Esophagus squamous epithelium (tissue), 5 donors: ENCODE data around the gene CALU. TPM values are rescaled to one million over a fixed set of nuclear protein-coding genes. Genes with fewer than 3 reads are reported as not detected.

ENCODE experiments used
- DNase-seq: peaks from one replicate; lab custom pipeline; 2025; lab: John Stamatoyannopoulos, UW
- H3K27ac ChIP-seq, 4 donors: fragments of 200-600 bp; sonication (generic); one replicate each; pipeline ENCODE4 v1.5.1; 2016 to 2019; ENCODE audit warnings: mild to moderate bottlenecking in 1 of 4
- H3K27me3 ChIP-seq, 4 donors: fragments of 200-600 bp; sonication (generic); 1 replicate in 3 of 4; 2 replicates in 1 of 4; pipeline versions ENCODE4 v1.5.1 to v1.6.0; 2017 to 2021; ENCODE audit warnings: antibody characterized with exemption in 1 of 4
- H3K36me3 ChIP-seq, 3 donors: fragments of 200-600 bp; sonication (generic); one replicate each; pipeline ENCODE4 v1.5.1; 2016 to 2019
- H3K4me1 ChIP-seq, 3 donors: fragments of 200-600 bp; sonication (generic); one replicate each; pipeline ENCODE4 v1.5.1; 2017 to 2019
- H3K4me3 ChIP-seq, 4 donors: fragments of 200-600 bp; sonication (generic); 1 replicate in 3 of 4; 2 replicates in 1 of 4; pipeline ENCODE4 v1.5.1; 2016 to 2019; ENCODE audit warnings: mild to moderate bottlenecking in 2 of 4, moderate library complexity in 1 of 4
- H3K9me3 ChIP-seq, 3 donors: fragments of 200-600 bp; sonication (generic); one replicate each; pipeline ENCODE4 v1.5.1; 2016 to 2019
- POLR2A ChIP-seq, 4 donors: fragments of 450-650 bp; IDR thresholded peaks; one replicate each; pipeline ENCODE4 v1.6.1; 2017; ENCODE audit warnings: antibody characterized with exemption in 4 of 4, mild to moderate bottlenecking in 4 of 4, moderate library complexity in 3 of 4
- WGBS, 2 donors: methylation state at CpG; one replicate each; pipeline ENCODE4 v1.1.5; 2018; 5-methylcytosine and 5-hydroxymethylcytosine counted together
- intact Hi-C: fragments of 100-400 bp; cut with DNase I; formaldehyde crosslinking; loops from one replicate; pipeline ENCODE4 v1.15.0; 2022
- total RNA-seq, 4 donors: library from RNA; depleted of rRNA; stranded (reverse); fragments of >200 nt; gene quantifications; one replicate each; pipeline ENCODE4 v1.1.0, GENCODE V29; 2016
- TF ChIP-seq, protein P1 (sequence below), 6 experiments: fragments of 450-650 bp in 4 of 6; fragments of 200-600 bp in 2 of 6; sonication (generic) in 2 of 6; IDR thresholded peaks; one replicate each; pipeline ENCODE4 v1.5.1; 2016 to 2019; ENCODE audit warnings: antibody characterized with exemption in 6 of 6, mild to moderate bottlenecking in 4 of 6, moderate library complexity in 4 of 6
- donor health status: DM: yes; HTN: yes; CAD: no.

The CALU gene
- total RNA-seq, 4 donors from 2014 or later: 23.5 to 66.6 (median 50.8) TPM

DNA sequence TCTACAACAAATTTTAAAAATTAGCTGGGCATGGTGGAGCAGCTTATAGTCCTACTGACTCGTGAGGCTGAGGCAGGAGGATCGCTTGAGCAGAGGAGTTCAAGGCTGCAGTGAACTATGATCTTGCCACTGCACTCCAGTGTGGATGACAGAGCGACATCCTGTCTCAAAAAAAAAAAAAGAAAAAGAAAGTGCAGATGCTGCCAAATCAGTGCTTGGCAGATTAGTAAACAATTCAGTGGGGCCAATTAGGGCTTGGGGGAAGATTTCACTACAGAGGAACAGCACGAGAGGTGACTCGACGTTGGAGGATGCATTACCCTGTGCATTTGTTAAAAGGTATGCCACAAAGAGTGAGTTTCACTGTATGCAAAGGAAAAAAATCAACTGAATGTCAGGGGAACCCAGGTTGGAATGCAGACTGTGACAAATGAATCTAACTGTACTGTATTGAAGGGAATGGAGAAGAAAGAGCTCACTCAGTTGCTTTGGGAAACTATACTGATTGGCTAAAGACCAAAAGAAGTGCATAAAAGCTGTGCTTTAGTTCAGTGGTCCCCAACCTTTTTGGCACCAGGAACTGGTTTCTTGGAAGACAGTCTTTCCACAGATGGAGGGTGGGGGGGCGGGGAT lies 35.4 kb upstream of the CALU start:
- TF ChIP-seq, protein P1, sequence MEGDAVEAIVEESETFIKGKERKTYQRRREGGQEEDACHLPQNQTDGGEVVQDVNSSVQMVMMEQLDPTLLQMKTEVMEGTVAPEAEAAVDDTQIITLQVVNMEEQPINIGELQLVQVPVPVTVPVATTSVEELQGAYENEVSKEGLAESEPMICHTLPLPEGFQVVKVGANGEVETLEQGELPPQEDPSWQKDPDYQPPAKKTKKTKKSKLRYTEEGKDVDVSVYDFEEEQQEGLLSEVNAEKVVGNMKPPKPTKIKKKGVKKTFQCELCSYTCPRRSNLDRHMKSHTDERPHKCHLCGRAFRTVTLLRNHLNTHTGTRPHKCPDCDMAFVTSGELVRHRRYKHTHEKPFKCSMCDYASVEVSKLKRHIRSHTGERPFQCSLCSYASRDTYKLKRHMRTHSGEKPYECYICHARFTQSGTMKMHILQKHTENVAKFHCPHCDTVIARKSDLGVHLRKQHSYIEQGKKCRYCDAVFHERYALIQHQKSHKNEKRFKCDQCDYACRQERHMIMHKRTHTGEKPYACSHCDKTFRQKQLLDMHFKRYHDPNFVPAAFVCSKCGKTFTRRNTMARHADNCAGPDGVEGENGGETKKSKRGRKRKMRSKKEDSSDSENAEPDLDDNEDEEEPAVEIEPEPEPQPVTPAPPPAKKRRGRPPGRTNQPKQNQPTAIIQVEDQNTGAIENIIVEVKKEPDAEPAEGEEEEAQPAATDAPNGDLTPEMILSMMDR (IDR thresholded peaks at IDR 0.05): no peak
- no peak for TF ChIP-seq POLR2A (IDR thresholded peaks at IDR 0.05)
- no peak for DNase-seq
- no peaks in the 10 kb centered on the region for H3K36me3 ChIP-seq
- no peak overlapping the region for H3K4me3 ChIP-seq
- H3K9me3 ChIP-seq: no peaks in the 10 kb centered on the region
- intact Hi-C loops: no loop called here
- H3K27me3 ChIP-seq: peaks cover 0 to 22% (median under 1%) of the 10 kb centered on the region in 4 donors
- WGBS, 2 donors: 52 to 57% methylated on average over 7 of the region's 7 CpGs
- H3K27ac ChIP-seq: no peak overlapping the region
- H3K4me1 ChIP-seq: no peaks in the 10 kb centered on the region

DNA sequence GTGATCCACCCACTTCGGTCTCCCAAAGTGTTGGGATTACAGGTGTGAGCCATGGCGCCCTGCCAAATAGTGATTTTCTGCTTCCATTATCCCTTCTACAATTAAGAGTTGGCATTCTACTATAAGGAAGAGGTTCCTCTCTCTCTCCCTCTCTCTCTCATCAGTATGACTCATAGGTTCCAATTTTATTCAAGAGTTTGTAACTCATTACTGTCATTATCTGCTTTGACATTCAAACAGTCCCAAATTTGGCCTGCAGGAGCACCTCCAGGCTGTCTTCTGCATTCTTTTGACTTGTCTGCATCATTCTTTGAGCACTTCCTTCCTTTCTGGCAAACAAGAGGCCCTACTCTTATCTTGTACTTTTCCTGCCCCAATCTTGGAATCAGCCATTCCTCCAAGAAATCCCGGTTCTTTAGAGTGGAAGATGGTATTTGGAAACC lies 33.2 kb upstream of the CALU start:
- WGBS, 2 donors: 48 to 58% methylated on average over 2 to 3 of the region's 3 CpGs
- intact Hi-C loops: no loop called here

DNA sequence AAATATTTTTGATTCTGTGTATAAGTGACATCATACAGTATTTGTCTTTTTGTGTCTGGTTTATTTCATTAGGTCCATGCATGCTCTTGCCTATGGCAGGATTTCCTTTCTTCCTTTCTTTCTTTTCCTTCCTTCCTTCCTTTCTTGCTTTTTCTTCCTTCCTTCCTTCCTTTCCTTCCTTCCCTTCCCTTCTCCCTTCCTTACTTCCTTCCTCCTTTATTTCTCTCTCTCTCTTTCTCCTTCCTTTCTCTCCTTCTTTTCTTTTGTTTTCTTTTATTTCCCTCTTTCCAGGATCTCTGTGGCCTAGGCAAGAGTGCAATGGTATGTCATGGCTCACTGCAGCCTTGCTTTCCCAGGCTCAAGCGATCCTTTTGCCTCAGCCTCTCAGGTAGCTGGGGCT lies 31.4 kb upstream of the CALU start:
- no peak overlapping the region for H3K27ac ChIP-seq
- H3K4me1 ChIP-seq: no peaks in the 10 kb centered on the region
- H3K27me3 ChIP-seq: no peaks in the 10 kb centered on the region
- no peak for DNase-seq
- intact Hi-C loops: no loop called here
- H3K9me3 ChIP-seq: no peaks in the 10 kb centered on the region
- TF ChIP-seq POLR2A (IDR thresholded peaks at IDR 0.05): no peak
- TF ChIP-seq, protein P1 (IDR thresholded peaks at IDR 0.05): no peak
- H3K36me3 ChIP-seq: no peaks in the 10 kb centered on the region
- WGBS, 2 donors: 76 to 83% methylated on average over 1 of the region's 1 CpG
- no peak overlapping the region for H3K4me3 ChIP-seq

More for the DNA sequence above, 33.2 kb upstream of the CALU start:
- Histone ChIP-seq H3K27me3 (peaks cover 0 to 1% (median 0%) of the 10 kb centered on the region in 4 donors), H3K36me3 (no peaks in the 10 kb centered on the region), H3K4me1 (no peaks in the 10 kb centered on the region), H3K4me3 (no peak overlapping the region), H3K27ac (no peak overlapping the region), H3K9me3 (no peaks in the 10 kb centered on the region)
- DNase-seq: no peak
- TF ChIP-seq, protein P1 (IDR thresholded peaks at IDR 0.05): no peak
- TF ChIP-seq POLR2A (IDR thresholded peaks at IDR 0.05): no peak

DNA sequence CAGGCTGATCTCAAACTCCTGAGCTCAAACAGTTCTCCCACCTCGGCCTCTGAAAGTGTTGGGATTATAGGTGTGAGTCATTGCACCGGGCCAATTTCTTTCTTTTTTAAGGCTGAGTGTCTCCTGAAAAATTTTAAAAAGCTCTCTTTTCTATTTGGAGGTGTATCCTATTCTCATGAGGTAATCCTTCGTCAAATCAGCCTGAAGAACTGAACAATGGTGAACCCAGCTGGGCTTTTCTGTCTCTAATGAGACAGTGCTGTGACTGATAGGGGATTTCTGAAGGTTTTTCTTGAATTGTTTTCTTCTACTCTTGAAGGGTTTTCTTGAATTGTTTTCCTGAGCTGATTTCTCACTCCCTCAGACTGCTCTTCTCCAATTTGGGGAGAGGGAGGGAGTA lies 30.9 kb upstream of the CALU start:
- H3K4me3 ChIP-seq: no peak overlapping the region
- H3K27ac ChIP-seq: no peak overlapping the region
- no peaks in the 10 kb centered on the region for H3K36me3 ChIP-seq
- 66 to 73% methylated on average over 3 of the region's 3 CpGs for WGBS, 2 donors
- intact Hi-C loops: no loop called here
- no peak for TF ChIP-seq POLR2A (IDR thresholded peaks at IDR 0.05)
- TF ChIP-seq, protein P1 (IDR thresholded peaks at IDR 0.05): no peak
- H3K9me3 ChIP-seq: no peaks in the 10 kb centered on the region
- no peaks in the 10 kb centered on the region for H3K4me1 ChIP-seq
- no peaks in the 10 kb centered on the region for H3K27me3 ChIP-seq
- no peak for DNase-seq

DNA sequence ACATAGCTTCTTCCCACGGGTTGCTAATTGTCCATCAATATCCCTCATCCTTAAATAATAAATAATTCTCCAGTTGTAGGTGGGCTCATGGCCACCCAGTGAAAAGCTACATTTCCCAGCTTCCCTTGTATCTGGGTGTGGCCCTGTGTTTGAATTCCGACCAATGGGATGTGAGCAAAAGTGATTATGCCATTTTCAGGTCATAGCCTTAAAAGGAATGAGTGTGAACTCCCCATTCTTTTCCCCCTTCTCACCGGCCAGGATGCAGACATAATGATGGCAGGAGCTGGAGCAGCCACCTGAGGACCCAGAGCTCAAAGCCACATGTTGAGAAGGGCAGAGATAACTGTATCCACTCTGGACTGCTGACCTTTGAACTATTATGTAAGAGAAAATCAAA lies 30.3 kb upstream of the CALU start:
- TF ChIP-seq, protein P1 (IDR thresholded peaks at IDR 0.05): no peak
- TF ChIP-seq POLR2A (IDR thresholded peaks at IDR 0.05): no peak
- H3K27me3 ChIP-seq: no peaks in the 10 kb centered on the region
- 68 to 83% methylated on average over 3 of the region's 3 CpGs for WGBS, 2 donors
- H3K9me3 ChIP-seq: no peaks in the 10 kb centered on the region
- H3K4me1 ChIP-seq: no peaks in the 10 kb centered on the region
- DNase-seq: no peak
- intact Hi-C loops: no loop called here
- H3K36me3 ChIP-seq: no peaks in the 10 kb centered on the region
- H3K4me3 ChIP-seq: no peak overlapping the region
- no peak overlapping the region for H3K27ac ChIP-seq
